Loucy (cell line): ENCODE data around the gene SERPINF2.

ENCODE experiments used
- H2AFZ ChIP-seq: fragments of 200-600 bp; sonication (generic); 2 replicates; pipeline ENCODE4 v1.6.0; 2016; ENCODE audit warnings: antibody characterized with exemption, mild to moderate bottlenecking, low read length, moderate library complexity
- H3F3A ChIP-seq: fragments of 200-600 bp; 2 replicates; pipeline ENCODE4 v1.6.0; 2016; ENCODE audit warnings: antibody characterized with exemption, low read depth, mild to moderate bottlenecking
- H3K27me3 ChIP-seq: fragments of 200-600 bp; sonication (generic); 2 replicates; pipeline ENCODE4 v1.6.1; 2014; ENCODE audit warnings: low read length, mild to moderate bottlenecking; ENCODE audit not compliant: insufficient read depth, poor library complexity, severe bottlenecking
- H3K36me3 ChIP-seq: fragments of 200-600 bp; sonication (generic); 2 replicates; pipeline ENCODE4 v1.6.1; 2016; ENCODE audit warnings: low read length; ENCODE audit not compliant: insufficient read depth
- H3K4me1 ChIP-seq: fragments of 200-600 bp; sonication (generic); 2 replicates; pipeline ENCODE4 v1.5.1; 2014; ENCODE audit warnings: low read length, mild to moderate bottlenecking; ENCODE audit not compliant: insufficient read depth, poor library complexity, severe bottlenecking
- H3K4me2 ChIP-seq: fragments of 200-600 bp; sonication (generic); 2 replicates; pipeline ENCODE4 v1.6.0; 2014; ENCODE audit warnings: antibody characterized with exemption, low read length, low read depth, mild to moderate bottlenecking; ENCODE audit not compliant: poor library complexity, severe bottlenecking
- H3K4me3 ChIP-seq: fragments of 200-600 bp; sonication (generic); 2 replicates; pipeline ENCODE4 v1.5.1; 2014; ENCODE audit warnings: low read length, mild to moderate bottlenecking, mixed read lengths; ENCODE audit not compliant: poor library complexity, severe bottlenecking
- H3K79me2 ChIP-seq: fragments of 200-600 bp; sonication (generic); 2 replicates; pipeline ENCODE4 v1.6.1; 2014; ENCODE audit warnings: low read length; ENCODE audit not compliant: insufficient read depth
- H3K9ac ChIP-seq: fragments of 200-600 bp; sonication (generic); 2 replicates; pipeline ENCODE4 v1.6.0; 2014; ENCODE audit warnings: mild to moderate bottlenecking, low read depth, low read length, moderate library complexity; ENCODE audit not compliant: poor library complexity, severe bottlenecking
- H3K9me2 ChIP-seq: fragments of 200-600 bp; sonication (generic); replicated peaks from 2 replicates; pipeline ENCODE4 v1.6.1; 2016; ENCODE audit warnings: low read depth, low read length, mixed read lengths
- H3K9me3 ChIP-seq: fragments of 200-600 bp; sonication (generic); 2 replicates; pipeline ENCODE4 v1.6.1; 2014; ENCODE audit warnings: mild to moderate bottlenecking, antibody characterized with exemption, low read length, low read depth; ENCODE audit not compliant: insufficient read depth
- H4K20me1 ChIP-seq: fragments of 200-600 bp; sonication (generic); 2 replicates; pipeline ENCODE4 v1.6.0; 2014; ENCODE audit warnings: antibody characterized with exemption, low read length, mild to moderate bottlenecking; ENCODE audit not compliant: insufficient read depth, poor library complexity, severe bottlenecking
- EZH2phosphoT487 ChIP-seq: fragments of 200-600 bp; IDR thresholded peaks from 2 replicates; pipeline ENCODE4 v1.6.1; 2018; ENCODE audit warnings: antibody characterized with exemption, mild to moderate bottlenecking, moderate library complexity, borderline replicate concordance
- TF ChIP-seq, protein P1 (sequence below): fragments of 200-600 bp; sonication (generic); conservative IDR thresholded peaks from 2 replicates; pipeline ENCODE4 v1.5.1; 2014; ENCODE audit warnings: mild to moderate bottlenecking, antibody characterized with exemption, low read length

SERPINF2 gene

DNA sequence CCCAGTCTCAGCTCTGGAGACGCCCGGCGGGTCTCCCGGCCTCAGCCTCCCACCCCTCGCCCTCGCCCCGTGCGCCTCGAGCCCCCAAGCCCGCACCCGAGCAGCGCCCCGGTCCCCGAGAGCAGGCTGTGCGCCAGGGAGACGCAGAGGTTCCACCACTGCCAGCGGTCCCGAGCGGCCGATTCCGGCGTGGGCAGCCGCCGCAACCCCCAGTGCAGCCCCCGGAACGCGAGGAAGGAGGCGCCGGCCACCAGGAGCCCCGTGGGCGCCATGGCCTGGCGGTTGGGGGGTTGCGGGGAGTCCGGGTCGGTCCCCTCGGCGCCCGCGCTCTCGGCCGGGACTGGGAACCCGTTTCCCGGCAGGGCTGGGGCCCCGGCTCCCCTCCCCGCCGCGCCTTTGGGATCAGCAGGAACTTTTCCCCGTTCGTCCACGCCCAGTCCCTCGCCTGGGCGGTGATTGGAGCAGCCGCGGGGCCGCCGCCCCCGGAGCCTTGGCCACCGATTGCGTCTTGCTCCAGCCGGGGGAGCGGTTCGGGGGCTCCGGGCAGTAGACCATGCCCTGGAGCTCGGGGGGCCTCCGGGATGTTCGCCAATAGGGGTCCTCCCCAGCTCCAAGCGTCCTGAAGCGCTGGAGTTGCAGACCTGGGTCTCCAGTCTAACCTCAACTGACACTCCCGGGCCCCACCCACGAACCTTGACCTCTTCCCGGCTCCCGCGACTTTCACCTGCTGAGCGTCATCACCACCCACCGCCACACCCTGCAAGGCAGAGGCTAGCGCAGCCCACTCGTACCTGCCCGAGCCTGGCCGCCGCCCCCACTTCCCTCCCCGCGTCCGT lies 32.5 kb upstream of the SERPINF2 start, which contains the start of gene TLCD2:
Gene TLCD2 (minus strand): TSS at position 407 of the 836 bp plus-strand sequence. CDS start 135 bp downstream, at position 272.
- no peaks in the 10 kb centered on the region for H3K9me3 ChIP-seq
- H3K9ac ChIP-seq: no peak within 1 kb of the TSS
- H3K4me1 ChIP-seq: peaks cover 7% of the 10 kb centered on the region
- no peaks in the 10 kb centered on the region for H3K27me3 ChIP-seq
- H3F3A ChIP-seq: no peaks in the 10 kb centered on the region
- no peaks in the 10 kb centered on the region for H3K79me2 ChIP-seq
- H4K20me1 ChIP-seq: no peaks in the 10 kb centered on the region
- no peak within 1 kb of the TSS for H3K4me3 ChIP-seq
- no peaks in the 10 kb centered on the region for H3K36me3 ChIP-seq
- TF ChIP-seq, protein P1, sequence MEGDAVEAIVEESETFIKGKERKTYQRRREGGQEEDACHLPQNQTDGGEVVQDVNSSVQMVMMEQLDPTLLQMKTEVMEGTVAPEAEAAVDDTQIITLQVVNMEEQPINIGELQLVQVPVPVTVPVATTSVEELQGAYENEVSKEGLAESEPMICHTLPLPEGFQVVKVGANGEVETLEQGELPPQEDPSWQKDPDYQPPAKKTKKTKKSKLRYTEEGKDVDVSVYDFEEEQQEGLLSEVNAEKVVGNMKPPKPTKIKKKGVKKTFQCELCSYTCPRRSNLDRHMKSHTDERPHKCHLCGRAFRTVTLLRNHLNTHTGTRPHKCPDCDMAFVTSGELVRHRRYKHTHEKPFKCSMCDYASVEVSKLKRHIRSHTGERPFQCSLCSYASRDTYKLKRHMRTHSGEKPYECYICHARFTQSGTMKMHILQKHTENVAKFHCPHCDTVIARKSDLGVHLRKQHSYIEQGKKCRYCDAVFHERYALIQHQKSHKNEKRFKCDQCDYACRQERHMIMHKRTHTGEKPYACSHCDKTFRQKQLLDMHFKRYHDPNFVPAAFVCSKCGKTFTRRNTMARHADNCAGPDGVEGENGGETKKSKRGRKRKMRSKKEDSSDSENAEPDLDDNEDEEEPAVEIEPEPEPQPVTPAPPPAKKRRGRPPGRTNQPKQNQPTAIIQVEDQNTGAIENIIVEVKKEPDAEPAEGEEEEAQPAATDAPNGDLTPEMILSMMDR: no peak
- TF ChIP-seq EZH2phosphoT487: no peak
- H2AFZ ChIP-seq: no peak within 1 kb of the TSS
- no peak within 1 kb of the TSS for H3K4me2 ChIP-seq
- H3K9me2 ChIP-seq: no peaks in the 10 kb centered on the region

DNA sequence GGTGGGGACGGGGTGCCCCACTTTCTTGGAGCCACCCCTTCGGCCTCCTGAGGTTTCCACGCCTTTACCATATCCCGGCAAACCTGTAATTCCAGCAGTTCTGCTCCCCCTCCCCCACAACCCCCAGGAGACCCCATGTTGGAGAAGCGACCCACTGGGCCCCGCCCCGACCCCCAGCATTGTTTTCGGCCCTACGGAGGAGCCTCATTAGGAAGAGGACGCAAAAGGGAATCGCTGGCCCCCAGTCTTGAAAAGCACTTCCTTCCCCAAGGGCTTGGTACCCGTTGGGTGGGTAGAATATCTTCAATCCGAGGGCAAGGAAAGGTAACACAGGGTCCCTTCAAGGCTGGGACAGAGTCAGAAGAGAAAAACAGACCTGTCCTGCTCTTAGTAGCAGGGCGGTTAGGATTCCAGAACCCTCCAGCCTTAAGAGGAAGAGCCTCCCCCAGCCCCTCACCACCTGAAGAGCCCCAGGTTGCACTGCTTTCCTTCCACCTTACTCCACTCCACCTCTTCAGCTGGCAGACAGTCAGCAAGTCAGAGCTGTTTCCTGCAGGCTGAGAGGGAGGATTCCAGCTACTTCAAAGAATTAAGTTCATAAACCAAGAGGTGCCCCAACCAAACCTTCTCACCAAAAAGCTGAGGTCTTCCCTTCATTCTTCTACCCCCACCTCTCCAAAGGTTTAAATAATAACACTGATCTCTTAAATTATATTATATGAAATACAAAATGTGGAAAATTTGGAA lies 31.7 kb upstream of the SERPINF2 start:
- Histone ChIP-seq H3K27me3 (no peaks in the 10 kb centered on the region), H3K9me3 (no peaks in the 10 kb centered on the region), H3K9me2 (no peaks in the 10 kb centered on the region), H3F3A (no peaks in the 10 kb centered on the region), H3K4me3 (no peak overlapping the region), H3K4me1 (peaks cover 8% of the 10 kb centered on the region), H2AFZ (no peak overlapping the region), H3K36me3 (no peaks in the 10 kb centered on the region), H4K20me1 (peaks cover 5% of the 10 kb centered on the region), H3K4me2 (no peak overlapping the region), H3K79me2 (no peaks in the 10 kb centered on the region), H3K9ac (no peak overlapping the region)
- TF ChIP-seq, protein P1: no peak
- TF ChIP-seq EZH2phosphoT487: no peak

DNA sequence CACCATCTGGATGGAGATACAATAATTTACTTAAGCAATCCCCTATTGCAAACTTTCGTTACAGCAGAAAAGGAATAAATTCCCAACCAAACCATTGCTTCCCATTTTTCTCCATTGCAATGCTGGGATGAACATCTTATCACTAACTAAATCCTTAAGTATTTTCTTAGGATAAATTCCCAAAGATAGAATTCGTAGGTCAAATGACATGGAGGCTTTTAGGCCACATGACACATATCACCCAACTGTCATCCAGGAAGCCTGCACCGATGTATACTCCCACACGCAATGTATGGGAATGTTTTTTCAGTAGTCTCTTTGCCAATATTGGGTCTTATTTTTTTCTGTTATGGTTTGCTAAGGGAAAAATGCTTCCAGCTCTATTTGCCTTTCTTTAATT lies 30.9 kb upstream of the SERPINF2 start:
- no peaks in the 10 kb centered on the region for H3F3A ChIP-seq
- no peaks in the 10 kb centered on the region for H3K36me3 ChIP-seq
- peaks cover 10% of the 10 kb centered on the region for H3K4me1 ChIP-seq
- H2AFZ ChIP-seq: no peak overlapping the region
- peaks cover 5% of the 10 kb centered on the region for H4K20me1 ChIP-seq
- no peaks in the 10 kb centered on the region for H3K79me2 ChIP-seq
- no peak overlapping the region for H3K4me2 ChIP-seq
- no peaks in the 10 kb centered on the region for H3K9me2 ChIP-seq
- no peak overlapping the region for H3K9ac ChIP-seq
- no peak overlapping the region for H3K4me3 ChIP-seq
- no peaks in the 10 kb centered on the region for H3K27me3 ChIP-seq
- H3K9me3 ChIP-seq: no peaks in the 10 kb centered on the region
- TF ChIP-seq EZH2phosphoT487: no peak
- TF ChIP-seq, protein P1: no peak
